H1 (cell line): ENCODE measurements around the gene TNN. TPM values are rescaled to one million over a fixed set of nuclear protein-coding genes. Genes with fewer than 3 reads are reported as not detected.

ENCODE experiments used
- CTCF ChIA-PET: fragments of 300-600 bp; sonication (Branson Sonifier 250); formaldehyde crosslinking; loops from one replicate; lab custom pipeline; 2021; ENCODE audit not compliant: partially characterized antibody; lab: Charles Lee
- POLR2A ChIA-PET: fragments of 300-600 bp; sonication (Branson Sonifier 250); formaldehyde crosslinking; loops from one replicate; lab custom pipeline; 2021; ENCODE audit warnings: inconsistent platforms; ENCODE audit not compliant: partially characterized antibody; lab: Charles Lee
- DNase-seq, 2 experiments: peaks; one replicate each; pipeline versions ENCODE4 v3.0.0 to v3.0.0-alpha.2; 2010 to 2022; ENCODE audit warnings: low spot score in 2 of 2, low read depth in 1 of 2, mixed read lengths in 1 of 2
- FAIRE-seq: peaks from 2 replicates; lab custom pipeline; 2011; peaks lifted over from hg19 to GRCh38; lab: Jason Lieb, UNC
- H2AFZ ChIP-seq: 2 replicates; pipeline ENCODE4 v1.8.1; 2012; ENCODE audit warnings: low read length, inconsistent platforms
- H2AK5ac ChIP-seq: 2 replicates; pipeline ENCODE4 v1.6.1; 2013; ENCODE audit warnings: low read depth, low read length
- H2BK120ac ChIP-seq: replicated peaks from 2 replicates; pipeline ENCODE3; 2013; ENCODE audit warnings: low read depth, low read length, inconsistent platforms
- H2BK12ac ChIP-seq: 2 replicates; pipeline ENCODE4 v1.6.1; 2013; ENCODE audit warnings: low read depth, low read length
- H2BK15ac ChIP-seq: 2 replicates; pipeline ENCODE4 v1.6.1; 2013; ENCODE audit warnings: low read length
- H2BK20ac ChIP-seq: 2 replicates; pipeline ENCODE4 v1.6.1; 2013; ENCODE audit warnings: low read length
- H2BK5ac ChIP-seq: 2 replicates; pipeline ENCODE4 v1.6.1; 2013; ENCODE audit warnings: low read depth, low read length
- H3K14ac ChIP-seq: 2 replicates; pipeline ENCODE4 v1.6.1; 2013; ENCODE audit warnings: inconsistent platforms; ENCODE audit not compliant: insufficient read length
- H3K18ac ChIP-seq: 2 replicates; pipeline ENCODE4 v1.6.1; 2013; ENCODE audit warnings: low read length; ENCODE audit errors: extremely low read depth
- H3K23ac ChIP-seq: 2 replicates; pipeline ENCODE4 v1.6.1; 2013; ENCODE audit warnings: inconsistent platforms; ENCODE audit not compliant: insufficient read length
- H3K23me2 ChIP-seq: 2 replicates; pipeline ENCODE4 v1.6.1; 2013; ENCODE audit warnings: low read depth, low read length
- H3K27ac ChIP-seq: 2 replicates; pipeline ENCODE4 v1.6.1; 2011; ENCODE audit warnings: low read depth, low read length, inconsistent platforms
- H3K27me3 ChIP-seq, 4 experiments: replicated peaks in 1 of 4; 1 replicate in 1 of 4; 2 replicates in 3 of 4; pipeline versions ENCODE4 v1.6.1 to v1.8.1; 2011 to 2013; ENCODE audit warnings: low read length in 3 of 4, mild to moderate bottlenecking in 3 of 4, inconsistent platforms in 2 of 4, mixed read lengths in 2 of 4, moderate library complexity in 1 of 4; ENCODE audit not compliant: control insufficient read depth in 3 of 4, insufficient read depth in 3 of 4; ENCODE audit errors: extremely low read depth in 1 of 4
- H3K36me3 ChIP-seq, 4 experiments: 2 replicates each; pipeline versions ENCODE4 v1.6.1 to v1.8.1; 2011 to 2013; ENCODE audit warnings: mild to moderate bottlenecking in 4 of 4, low read length in 3 of 4, moderate library complexity in 2 of 4, control low read depth in 1 of 4, inconsistent platforms in 1 of 4; ENCODE audit not compliant: insufficient read depth in 4 of 4, control insufficient read depth in 2 of 4
- H3K4ac ChIP-seq: replicated peaks from 2 replicates; pipeline ENCODE3; 2013; ENCODE audit warnings: low read length, low read depth, mixed read lengths, inconsistent platforms; ENCODE audit not compliant: insufficient read length
- H3K4me1 ChIP-seq, 4 experiments: replicated peaks in 1 of 4; 1 replicate in 1 of 4; 2 replicates in 3 of 4; pipeline versions ENCODE4 v1.6.1 to v1.8.1; 2011 to 2013; ENCODE audit warnings: low read length in 3 of 4, inconsistent platforms in 2 of 4, mixed read lengths in 1 of 4; ENCODE audit not compliant: insufficient read depth in 4 of 4, control insufficient read depth in 3 of 4
- H3K4me2 ChIP-seq, 2 experiments: 2 replicates each; pipeline versions ENCODE4 v1.6.1 to v1.8.1; 2011 to 2013; ENCODE audit warnings: low read depth in 2 of 2, low read length in 2 of 2, control low read depth in 1 of 2, inconsistent platforms in 1 of 2, mild to moderate bottlenecking in 1 of 2; ENCODE audit not compliant: insufficient read depth in 1 of 2
- H3K4me3 ChIP-seq, 4 experiments: fragments of 200-600, 300-600 bp in 1 of 4; sonication (generic), shearing (Covaris generic), sonication (Bioruptor Twin) in 1 of 4; 2 replicates each; pipeline versions ENCODE4 v1.5.1 to v1.8.1; 2011 to 2016; ENCODE audit warnings: low read length in 4 of 4, low read depth in 3 of 4, control low read depth in 2 of 4, inconsistent platforms in 2 of 4, mild to moderate bottlenecking in 2 of 4, mixed read lengths in 1 of 4, moderate library complexity in 1 of 4; ENCODE audit not compliant: insufficient read depth in 2 of 4; ENCODE audit errors: extremely low read depth in 1 of 4
- H3K56ac ChIP-seq: replicated peaks from 2 replicates; pipeline ENCODE3; 2013; ENCODE audit warnings: low read depth, mild to moderate bottlenecking, mixed read lengths, low read length, inconsistent platforms; ENCODE audit not compliant: insufficient read length
- H3K79me1 ChIP-seq: 2 replicates; pipeline ENCODE4 v1.6.1; 2013; ENCODE audit warnings: low read depth, low read length, control low read depth
- H3K79me2 ChIP-seq, 2 experiments: 2 replicates each; pipeline versions ENCODE4 v1.6.1 to v1.8.1; 2012 to 2013; ENCODE audit warnings: low read length in 2 of 2, mild to moderate bottlenecking in 2 of 2, inconsistent platforms in 1 of 2; ENCODE audit not compliant: insufficient read depth in 2 of 2, control insufficient read depth in 1 of 2
- H3K9ac ChIP-seq, 4 experiments: replicated peaks in 1 of 4; 1 replicate in 1 of 4; 2 replicates in 3 of 4; pipeline versions ENCODE4 v1.6.1 to v1.8.1; 2011 to 2013; ENCODE audit warnings: low read depth in 3 of 4, low read length in 3 of 4, control low read depth in 2 of 4, mild to moderate bottlenecking in 2 of 4, moderate library complexity in 2 of 4, inconsistent platforms in 1 of 4; ENCODE audit errors: extremely low read depth in 1 of 4
- H3K9me3 ChIP-seq, 2 experiments: 2 replicates each; pipeline versions ENCODE4 v1.6.1 to v1.8.1; 2012 to 2013; ENCODE audit warnings: mild to moderate bottlenecking in 2 of 2, moderate library complexity in 2 of 2, control low read depth in 1 of 2, inconsistent platforms in 1 of 2, low read depth in 1 of 2, low read length in 1 of 2, mixed read lengths in 1 of 2; ENCODE audit not compliant: insufficient read depth in 2 of 2
- H4K20me1 ChIP-seq, 2 experiments: replicated peaks in 1 of 2; 2 replicates each; pipeline versions ENCODE3 to v1.8.1; 2011 to 2013; ENCODE audit warnings: inconsistent platforms in 2 of 2, low read length in 2 of 2, mild to moderate bottlenecking in 1 of 2; ENCODE audit not compliant: insufficient read depth in 2 of 2, control insufficient read depth in 1 of 2
- H4K5ac ChIP-seq: 2 replicates; pipeline ENCODE4 v1.6.1; 2013; ENCODE audit warnings: low read length, low read depth, mixed read lengths, inconsistent platforms; ENCODE audit not compliant: insufficient read length
- H4K8ac ChIP-seq: 2 replicates; pipeline ENCODE4 v1.8.0; 2013; ENCODE audit warnings: mild to moderate bottlenecking, moderate library complexity, low read length, inconsistent platforms; ENCODE audit not compliant: insufficient read depth; ENCODE audit errors: extremely low read depth
- H4K91ac ChIP-seq: replicated peaks from 2 replicates; pipeline ENCODE3; 2013; ENCODE audit warnings: low read length, mixed read lengths, inconsistent platforms; ENCODE audit not compliant: insufficient read length
- BACH1 ChIP-seq: IDR thresholded peaks from 2 replicates; pipeline ENCODE4 v1.6.1; 2012; ENCODE audit warnings: low read length, improper control_type of control experiment
- BCL11A ChIP-seq, 2 experiments: IDR thresholded peaks; one replicate each; pipeline ENCODE4 v1.6.1; 2011; ENCODE audit warnings: low read depth in 2 of 2, low read length in 2 of 2, mild to moderate bottlenecking in 2 of 2
- CHD2 ChIP-seq: IDR thresholded peaks from 2 replicates; pipeline ENCODE4 v1.6.1; 2012; ENCODE audit warnings: low read length, improper control_type of control experiment
- EZH2 ChIP-seq: fragments of 200-600 bp; sonication (generic); IDR thresholded peaks from 2 replicates; pipeline ENCODE4 v1.7.1; 2012; ENCODE audit warnings: low read depth, mild to moderate bottlenecking, moderate library complexity, low read length, inconsistent platforms; ENCODE audit not compliant: severe bottlenecking
- RFX5 ChIP-seq: IDR thresholded peaks from 2 replicates; pipeline ENCODE4 v1.6.1; 2011; ENCODE audit warnings: low read depth, low read length, improper control_type of control experiment, borderline replicate concordance
- RNF2 ChIP-seq: fragments of 200-900, 300-1000 bp; sonication (generic); IDR thresholded peaks from 2 replicates; pipeline ENCODE4 v1.7.1; 2016; ENCODE audit warnings: borderline replicate concordance, low read depth, mild to moderate bottlenecking, antibody characterized with exemption, low read length; ENCODE audit not compliant: poor library complexity, severe bottlenecking; ENCODE audit errors: missing control alignments
- RXRA ChIP-seq: IDR thresholded peaks from 2 replicates; pipeline ENCODE4 v1.6.1; 2011; ENCODE audit warnings: low read depth, mild to moderate bottlenecking, low read length, moderate library complexity; ENCODE audit not compliant: insufficient read depth
- SAP30 ChIP-seq: fragments of 300-600 bp; sonication (generic); IDR thresholded peaks from 2 replicates; pipeline ENCODE4 v1.7.1; 2012; ENCODE audit warnings: low read length, moderate library complexity, mild to moderate bottlenecking, inconsistent platforms; ENCODE audit not compliant: insufficient read depth, insufficient replicate concordance
- SIX5 ChIP-seq: IDR thresholded peaks from 2 replicates; pipeline ENCODE4 v1.6.1; 2011; ENCODE audit warnings: mild to moderate bottlenecking, low read depth, low read length
- TCF12 ChIP-seq: IDR thresholded peaks from 2 replicates; pipeline ENCODE4 v1.6.1; 2011; ENCODE audit warnings: low read depth, mild to moderate bottlenecking, low read length
- WGBS, 2 experiments: shearing (Covaris generic) in 1 of 2; methylation state at CpG; one replicate each; pipeline versions ENCODE4 v1.1.6 to v1.1.7; 2013 to 2015; ENCODE audit warnings: low lambda C conversion rate in 2 of 2, mixed read lengths in 2 of 2, inconsistent platforms in 1 of 2, low coverage in 1 of 2, missing lambda C conversion rate in 1 of 2; ENCODE audit not compliant: insufficient replicate concordance in 2 of 2, insufficient coverage in 1 of 2, insufficient read length in 1 of 2; ENCODE audit errors: extremely low coverage in 1 of 2, missing lambda C conversion rate in 1 of 2; 5-methylcytosine and 5-hydroxymethylcytosine counted together
- polyA plus RNA-seq, 7 experiments: library from polyadenylated mRNA; depleted of rRNA in 3 of 7; stranded (reverse) in 5 of 7; unstranded in 2 of 7; fragments of >200 nt in 5 of 7; fragments of 200-250 nt in 2 of 7; gene quantifications; 1 replicate in 5 of 7; 2 replicates in 1 of 7; 4 replicates in 1 of 7; pipeline versions ENCODE4 v1.2.1 to v1.2.3, GENCODE V29; 2011 to 2013; ENCODE audit warnings: missing spikeins in 2 of 7, mixed read lengths in 2 of 7
- total RNA-seq: library from RNA; stranded (reverse); fragmentation: NEBNext Ultra II Directional; extraction: Animal tissue kit (Norgen Biotek cat#: 25700); gene quantifications from 2 replicates; pipeline ENCODE4 v1.2.1, GENCODE V29; 2021
- TF ChIP-seq, protein P1 (sequence below): IDR thresholded peaks from 2 replicates; pipeline ENCODE4 v1.6.1; 2012; ENCODE audit warnings: inconsistent platforms
- TF ChIP-seq, protein P2 (sequence below): IDR thresholded peaks from 2 replicates; pipeline ENCODE4 v1.6.1; 2012; ENCODE audit warnings: inconsistent platforms

Gene TNN
- total and polyA plus RNA-seq, 2 of the 8 experiments (the other 6 are each of a cell fraction or from before 2014, with no cell fraction given) = 0.21 to 0.30 TPM

DNA sequence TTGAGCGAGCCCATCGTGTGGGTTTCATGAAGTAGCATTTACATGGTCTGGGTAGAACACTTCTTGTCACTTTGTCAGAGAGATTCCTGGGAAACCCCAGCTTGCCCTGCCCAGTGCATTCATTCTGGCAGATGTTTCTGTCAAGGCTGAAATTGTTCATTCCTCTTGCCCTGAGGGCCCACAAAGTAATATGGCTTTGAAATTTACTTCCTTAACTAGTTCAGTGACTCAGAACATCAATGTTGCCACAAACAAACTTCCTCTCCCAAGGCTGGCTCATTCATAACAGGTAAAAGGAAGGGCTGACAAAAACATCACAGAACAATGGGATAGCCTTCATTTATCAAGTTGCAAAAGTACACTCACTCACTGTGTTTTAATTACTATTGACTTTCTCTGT, 129.9 kb downstream of the TNN start:
- no peak overlapping the region for H2BK15ac ChIP-seq
- peaks cover 6% of the 10 kb centered on the region for H3K23me2 ChIP-seq
- FAIRE-seq (no peak), DNase-seq (no peak)
- no peak overlapping the region for H2AK5ac ChIP-seq
- TF ChIP-seq RXRA = no peak
- no peak for TF ChIP-seq RFX5
- no peak for TF ChIP-seq EZH2
- no peak for TF ChIP-seq SAP30
- no peak for TF ChIP-seq BACH1
- no peak for TF ChIP-seq RNF2
- TF ChIP-seq CHD2 = no peak
- TF ChIP-seq, protein P1, sequence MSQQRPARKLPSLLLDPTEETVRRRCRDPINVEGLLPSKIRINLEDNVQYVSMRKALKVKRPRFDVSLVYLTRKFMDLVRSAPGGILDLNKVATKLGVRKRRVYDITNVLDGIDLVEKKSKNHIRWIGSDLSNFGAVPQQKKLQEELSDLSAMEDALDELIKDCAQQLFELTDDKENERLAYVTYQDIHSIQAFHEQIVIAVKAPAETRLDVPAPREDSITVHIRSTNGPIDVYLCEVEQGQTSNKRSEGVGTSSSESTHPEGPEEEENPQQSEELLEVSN = no peak
- no peak for TF ChIP-seq BCL11A (IDR thresholded peaks at IDR 0.05; ENCODE audit: low read depth in 2 of 2, low read length in 2 of 2)
- TF ChIP-seq, protein P2, sequence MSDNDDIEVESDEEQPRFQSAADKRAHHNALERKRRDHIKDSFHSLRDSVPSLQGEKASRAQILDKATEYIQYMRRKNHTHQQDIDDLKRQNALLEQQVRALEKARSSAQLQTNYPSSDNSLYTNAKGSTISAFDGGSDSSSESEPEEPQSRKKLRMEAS = no peak
- TF ChIP-seq SIX5 = no peak
- no peak for TF ChIP-seq TCF12
- H3K14ac ChIP-seq = no peak overlapping the region
- no peak overlapping the region for H4K91ac ChIP-seq
- ChIA-PET POLR2A (no interaction called here), CTCF (interaction anchor here (1.2 to 1.6 kb wide), 3 partner anchors 46 to 120 kb away, joined by 3 to 5 read pairs (median 4); no protein-coding TSS in a partner anchor)
- WGBS, 2 experiments = 96% methylated on average over 2 of the region's 2 CpGs; no CpG with 5 or more reads in 1 of the 2 experiments
- peaks cover 3 to 17% (median 11%) of the 10 kb centered on the region in 4 experiments for H3K27me3 ChIP-seq
- no peaks in the 10 kb centered on the region for H3K79me2 ChIP-seq
- H4K20me1 ChIP-seq = no peaks in the 10 kb centered on the region
- no peak overlapping the region for H3K9ac ChIP-seq
- no peak overlapping the region for H3K4me2 ChIP-seq
- H3K9me3 ChIP-seq = no peaks in the 10 kb centered on the region
- H3K23ac ChIP-seq = no peak overlapping the region
- no peaks in the 10 kb centered on the region for H3K36me3 ChIP-seq
- H3K27ac ChIP-seq = no peak overlapping the region
- H2BK5ac ChIP-seq = no peak overlapping the region
- H2BK12ac ChIP-seq = no peak overlapping the region
- H4K5ac ChIP-seq = no peak overlapping the region
- H3K79me1 ChIP-seq = no peaks in the 10 kb centered on the region
- no peak overlapping the region for H3K4me3 ChIP-seq
- no peak overlapping the region for H4K8ac ChIP-seq
- H2AFZ ChIP-seq = no peak overlapping the region
- H3K18ac ChIP-seq = no peak overlapping the region
- no peak overlapping the region for H3K56ac ChIP-seq
- no peak overlapping the region for H3K4ac ChIP-seq
- H3K4me1 ChIP-seq = peaks cover 0 to 3% (median 2%) of the 10 kb centered on the region in 4 experiments; a peak in 2 of 7 replicates
- H2BK120ac ChIP-seq = no peak overlapping the region
- no peak overlapping the region for H2BK20ac ChIP-seq
